WTC11 (cell line): ENCODE results near the gene EHD2. TPM values are rescaled to one million over a fixed set of nuclear protein-coding genes. Genes with fewer than 3 reads are reported as not detected.

Experiments
- ATAC-seq: fragments of 200-7000 bp; cut with Tn5 transposase; 2 replicates; pipeline ENCODE4 v1.10.0; 2021; ENCODE audit warnings: mild to moderate bottlenecking, moderate library complexity
- CTCF ChIA-PET: fragments of 300-600 bp; sonication (Branson Sonifier 250); formaldehyde crosslinking; loops from one replicate; lab custom pipeline; 2021; ENCODE audit warnings: antibody characterized with exemption; lab: Charles Lee
- POLR2A ChIA-PET: fragments of 350-600 bp; sonication (Branson Sonifier 250); formaldehyde crosslinking; loops from one replicate; lab custom pipeline; 2021; ENCODE audit warnings: antibody characterized with exemption; lab: Charles Lee
- DNase-seq: peaks from one replicate; pipeline ENCODE4 v3.0.0; 2021; ENCODE audit warnings: low spot score
- H3K27ac Mint-ChIP-seq: 2 replicates; pipeline ENCODE4 v1.8.0; 2021; ENCODE audit warnings: mixed read lengths
- H3K27me3 Mint-ChIP-seq: 2 replicates; pipeline ENCODE4 v1.8.0; 2021; ENCODE audit warnings: low read depth, mild to moderate bottlenecking, moderate library complexity, mixed read lengths
- H3K36me3 Mint-ChIP-seq: 2 replicates; pipeline ENCODE4 v1.8.0; 2021; ENCODE audit warnings: mixed read lengths
- H3K4me1 Mint-ChIP-seq: 2 replicates; pipeline ENCODE4 v1.8.0; 2022; ENCODE audit warnings: mixed read lengths
- H3K4me3 Mint-ChIP-seq: 2 replicates; pipeline ENCODE4 v1.8.0; 2021; ENCODE audit warnings: mild to moderate bottlenecking, moderate library complexity, mixed read lengths
- H3K9me3 Mint-ChIP-seq: 2 replicates; pipeline ENCODE4 v1.8.0; 2021; ENCODE audit warnings: mixed read lengths
- CREM ChIP-seq: sonication (generic); formaldehyde crosslinking; IDR thresholded peaks from 2 replicates; pipeline ENCODE4 v1.8.1; 2022; ENCODE audit warnings: mild to moderate bottlenecking, missing genetic modification reagents, moderate library complexity
- FOXK1 ChIP-seq: sonication (generic); formaldehyde crosslinking; IDR thresholded peaks from 2 replicates; pipeline ENCODE4 v1.8.0; 2022; ENCODE audit warnings: mild to moderate bottlenecking, moderate library complexity, missing genetic modification reagents
- FOXP1 ChIP-seq: sonication (generic); formaldehyde crosslinking; IDR thresholded peaks from 2 replicates; pipeline ENCODE4 v1.8.0; 2022; ENCODE audit warnings: missing genetic modification reagents, mild to moderate bottlenecking, moderate library complexity, borderline replicate concordance
- GTF2I ChIP-seq: fragments of 250-450 bp; sonication (Bioruptor Pico); conservative IDR thresholded peaks from 2 replicates; pipeline ENCODE4 v1.4.0; 2021; ENCODE audit warnings: mild to moderate bottlenecking
- KAT7 ChIP-seq: sonication (generic); formaldehyde crosslinking; IDR thresholded peaks from 2 replicates; pipeline ENCODE4 v1.8.1; 2023; ENCODE audit warnings: missing genetic modification reagents, mild to moderate bottlenecking, borderline replicate concordance
- MAX ChIP-seq: sonication (generic); formaldehyde crosslinking; IDR thresholded peaks from 2 replicates; pipeline ENCODE4 v1.8.0; 2022; ENCODE audit warnings: mild to moderate bottlenecking, missing genetic modification reagents
- NFATC4 ChIP-seq: fragments of 250-450 bp; sonication (Bioruptor Pico); IDR thresholded peaks from 2 replicates; pipeline ENCODE4 v1.9.0; 2021; ENCODE audit warnings: mild to moderate bottlenecking
- NFYB ChIP-seq: sonication (generic); formaldehyde crosslinking; conservative IDR thresholded peaks from 2 replicates; pipeline ENCODE4 v1.8.0; 2022; ENCODE audit warnings: low read depth, missing genetic modification reagents
- NR1H2 ChIP-seq: sonication (generic); formaldehyde crosslinking; IDR thresholded peaks from 2 replicates; pipeline ENCODE4 v1.9.0; 2021; ENCODE audit warnings: mild to moderate bottlenecking, moderate library complexity, missing genetic modification reagents
- OVOL2 ChIP-seq: fragments of 250-450 bp; sonication (Bioruptor Pico); IDR thresholded peaks from 2 replicates; pipeline ENCODE4 v1.9.0; 2021; ENCODE audit warnings: mild to moderate bottlenecking, borderline replicate concordance
- PREB ChIP-seq: sonication (generic); formaldehyde crosslinking; IDR thresholded peaks from 2 replicates; pipeline ENCODE4 v1.8.1; 2022; ENCODE audit warnings: mild to moderate bottlenecking, missing genetic modification reagents, moderate library complexity, borderline replicate concordance
- RELA ChIP-seq: sonication (generic); formaldehyde crosslinking; IDR thresholded peaks from 2 replicates; pipeline ENCODE4 v1.8.1; 2022; ENCODE audit warnings: missing genetic modification reagents, mild to moderate bottlenecking, borderline replicate concordance
- SP1 ChIP-seq: sonication (generic); formaldehyde crosslinking; conservative IDR thresholded peaks from 2 replicates; pipeline ENCODE4 v1.8.1; 2022; ENCODE audit warnings: missing genetic modification reagents
- TCF7 ChIP-seq: sonication (generic); formaldehyde crosslinking; IDR thresholded peaks from 2 replicates; pipeline ENCODE4 v1.8.0; 2022; ENCODE audit warnings: mild to moderate bottlenecking, low read depth, missing genetic modification reagents, moderate library complexity
- TEAD1 ChIP-seq: sonication (generic); formaldehyde crosslinking; IDR thresholded peaks from 2 replicates; pipeline ENCODE4 v1.8.0; 2022; ENCODE audit warnings: mild to moderate bottlenecking, missing genetic modification reagents
- TEAD4 ChIP-seq: sonication (generic); formaldehyde crosslinking; IDR thresholded peaks from 2 replicates; pipeline ENCODE4 v1.8.0; 2022; ENCODE audit warnings: mild to moderate bottlenecking, missing genetic modification reagents
- ZNF121 ChIP-seq: sonication (generic); formaldehyde crosslinking; IDR thresholded peaks from 2 replicates; pipeline ENCODE4 v1.8.0; 2023; ENCODE audit warnings: missing genetic modification reagents
- ZNF232 ChIP-seq: sonication (generic); formaldehyde crosslinking; IDR thresholded peaks from 2 replicates; pipeline ENCODE4 v1.8.0; 2022; ENCODE audit warnings: mild to moderate bottlenecking, missing genetic modification reagents
- ZNF416 ChIP-seq: fragments of 250-450 bp; sonication (Bioruptor Pico); IDR thresholded peaks from 2 replicates; pipeline ENCODE4 v1.9.0; 2021; ENCODE audit warnings: mild to moderate bottlenecking, inconsistent platforms
- ZNF423 ChIP-seq: fragments of 250-450 bp; sonication (Bioruptor Pico); IDR thresholded peaks from 2 replicates; pipeline ENCODE4 v2.1.2; 2022; ENCODE audit warnings: mild to moderate bottlenecking, moderate library complexity
- ZNF671 ChIP-seq: fragments of 250-450 bp; sonication (Bioruptor Pico); IDR thresholded peaks from 2 replicates; pipeline ENCODE4 v1.8.0; 2021; ENCODE audit warnings: mild to moderate bottlenecking
- total RNA-seq: library from RNA; stranded (reverse); gene quantifications from 3 replicates; pipeline ENCODE4 v1.2.3, GENCODE V29; 2021
- TF ChIP-seq, protein P1 (sequence below): sonication (generic); formaldehyde crosslinking; IDR thresholded peaks from 2 replicates; pipeline ENCODE4 v1.8.1; 2022; ENCODE audit warnings: missing genetic modification reagents, borderline replicate concordance

The EHD2 gene
- total RNA-seq, 1 experiment from 2014 or later, result 11.8 TPM

DNA sequence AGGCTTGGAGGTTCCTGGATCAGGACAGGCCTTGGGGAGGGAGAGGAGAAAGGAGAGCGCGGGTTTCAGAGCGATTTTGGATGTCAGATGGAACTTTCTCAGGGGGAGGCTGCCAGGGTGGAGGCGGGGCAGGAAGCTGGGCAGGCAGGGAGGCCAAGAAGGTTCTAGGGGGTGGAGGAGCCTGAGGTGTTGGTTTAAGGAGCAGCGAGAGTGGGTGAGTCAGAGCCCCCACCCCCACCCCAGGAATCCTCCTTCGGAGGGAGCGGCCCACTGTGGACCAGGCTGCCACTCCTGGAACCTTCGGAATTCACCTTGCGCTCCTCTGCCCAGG is 16.2 kb downstream of the EHD2 start:
- no peaks in the 10 kb centered on the region for H3K36me3 Mint-ChIP-seq
- H3K27me3 Mint-ChIP-seq, result no peaks in the 10 kb centered on the region; the same call in 1 of the 2 replicates
- ChIA-PET POLR2A (no interaction called here), CTCF (interaction anchor here (0.6 to 3.4 kb wide), 6 partner anchors 11 to 36 kb away, joined by 3 to 29 read pairs (median 4); partner anchors contain the start of genes EHD2 and NOP53)
- peak overlapping the region; percentile 25 for H3K27ac Mint-ChIP-seq
- peak; percentile 28 for DNase-seq
- TF ChIP-seq ZNF416 (CRISPR knock-in tag), result no peak
- TF ChIP-seq, protein P1, sequence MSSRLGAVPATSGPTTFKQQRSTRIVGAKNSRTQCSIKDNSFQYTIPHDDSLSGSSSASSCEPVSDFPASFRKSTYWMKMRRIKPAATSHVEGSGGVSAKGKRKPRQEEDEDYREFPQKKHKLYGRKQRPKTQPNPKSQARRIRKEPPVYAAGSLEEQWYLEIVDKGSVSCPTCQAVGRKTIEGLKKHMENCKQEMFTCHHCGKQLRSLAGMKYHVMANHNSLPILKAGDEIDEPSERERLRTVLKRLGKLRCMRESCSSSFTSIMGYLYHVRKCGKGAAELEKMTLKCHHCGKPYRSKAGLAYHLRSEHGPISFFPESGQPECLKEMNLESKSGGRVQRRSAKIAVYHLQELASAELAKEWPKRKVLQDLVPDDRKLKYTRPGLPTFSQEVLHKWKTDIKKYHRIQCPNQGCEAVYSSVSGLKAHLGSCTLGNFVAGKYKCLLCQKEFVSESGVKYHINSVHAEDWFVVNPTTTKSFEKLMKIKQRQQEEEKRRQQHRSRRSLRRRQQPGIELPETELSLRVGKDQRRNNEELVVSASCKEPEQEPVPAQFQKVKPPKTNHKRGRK (CRISPR knock-in tag), result peak; percentile 53; the same call in 1 of the 2 replicates
- TF ChIP-seq, all 79 proteins: peak for 1
- ATAC-seq, result peak; percentile 23
- Mint-ChIP-seq H3K4me1 (peaks cover 13% of the 10 kb centered on the region), H3K9me3 (peaks cover 7% of the 10 kb centered on the region), H3K4me3 (peak overlapping the region; percentile 91)

DNA sequence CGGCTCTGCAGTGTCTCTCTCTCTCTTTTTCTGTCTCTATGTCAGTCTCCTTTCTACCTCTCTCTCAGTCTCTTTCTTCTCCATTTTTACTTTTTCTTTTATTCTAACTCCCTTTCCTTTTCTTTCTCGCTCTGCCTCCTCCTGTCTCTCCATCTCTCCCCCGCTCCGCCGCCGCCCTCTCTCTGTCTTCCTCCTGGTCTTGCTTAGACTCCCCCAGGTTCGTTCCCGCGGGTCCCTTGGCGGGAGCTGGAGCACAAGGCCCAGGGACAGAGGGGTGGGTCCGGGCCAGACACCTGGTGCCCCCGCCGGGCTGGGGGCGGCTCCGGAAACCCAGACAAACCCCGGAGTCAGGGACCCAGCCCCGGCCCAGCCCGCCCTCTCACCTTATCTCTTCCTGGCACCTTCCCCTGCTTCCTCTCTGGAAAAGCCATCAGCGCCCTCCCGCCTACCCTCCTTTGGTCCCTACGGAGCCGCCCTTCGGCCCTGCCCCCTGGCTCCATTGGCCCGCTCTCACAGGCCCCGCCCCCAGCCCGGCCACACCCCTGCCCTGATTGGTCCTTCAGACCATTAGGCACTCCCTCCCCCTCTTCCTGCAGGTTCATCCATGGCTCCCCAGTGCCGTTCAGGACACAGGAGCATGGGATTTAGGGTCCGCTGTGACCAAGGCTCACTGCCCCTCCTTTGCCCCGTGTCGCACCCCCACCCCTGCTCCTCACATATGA is 16.7 kb downstream of the EHD2 start:
- ChIA-PET POLR2A (no interaction called here), CTCF (interaction anchor here (0.6 to 3.4 kb wide), 5 partner anchors 12 to 36 kb away, joined by 3 to 29 read pairs (median 5); partner anchors contain the start of gene EHD2)
- H3K36me3 Mint-ChIP-seq, result no peaks in the 10 kb centered on the region
- ATAC-seq (peak; percentile 94), DNase-seq (peak; percentile 95)
- peak overlapping the region; percentile 74; the same call in 1 of the 2 replicates for H3K27ac Mint-ChIP-seq
- no peaks in the 10 kb centered on the region; the same call in 1 of the 2 replicates for H3K27me3 Mint-ChIP-seq
- peaks cover 7% of the 10 kb centered on the region for H3K9me3 Mint-ChIP-seq
- TF ChIP-seq ZNF121 (CRISPR knock-in tag) (peak; percentile 87), NR1H2 (CRISPR knock-in tag) (no peak), GTF2I (peak; percentile 95), SP1 (CRISPR knock-in tag) (peak; percentile 89), ZNF232 (CRISPR knock-in tag) (0 out of 2 replicates have a peak, but pooled peaks have one; percentile 47), NFYB (peak; percentile 82)
- H3K4me1 Mint-ChIP-seq, result peaks cover 13% of the 10 kb centered on the region
- peak overlapping the region; percentile 91 for H3K4me3 Mint-ChIP-seq

- DNase-seq (no peak), ATAC-seq (no peak)
- TF ChIP-seq NFATC4 (CRISPR knock-in tag) (no peak), KAT7 (no peak)
- H3K27ac Mint-ChIP-seq, result peak overlapping the region; percentile 57; the same call in 1 of the 2 replicates
- ChIA-PET POLR2A (no interaction called here), CTCF (interaction anchor here (0.6 to 3.4 kb wide), 6 partner anchors 12 to 35 kb away, joined by 3 to 29 read pairs (median 8); partner anchors contain the start of gene EHD2)
- peaks cover 13% of the 10 kb centered on the region for H3K4me1 Mint-ChIP-seq
- no peaks in the 10 kb centered on the region; the same call in 1 of the 2 replicates for H3K27me3 Mint-ChIP-seq
- peak overlapping the region; percentile 91 for H3K4me3 Mint-ChIP-seq
- H3K36me3 Mint-ChIP-seq, result no peaks in the 10 kb centered on the region
- H3K9me3 Mint-ChIP-seq, result peaks cover 7% of the 10 kb centered on the region
Observed at GRCh38 chr19:47730521-47730889, 17.3 kb downstream of the EHD2 start.

DNA sequence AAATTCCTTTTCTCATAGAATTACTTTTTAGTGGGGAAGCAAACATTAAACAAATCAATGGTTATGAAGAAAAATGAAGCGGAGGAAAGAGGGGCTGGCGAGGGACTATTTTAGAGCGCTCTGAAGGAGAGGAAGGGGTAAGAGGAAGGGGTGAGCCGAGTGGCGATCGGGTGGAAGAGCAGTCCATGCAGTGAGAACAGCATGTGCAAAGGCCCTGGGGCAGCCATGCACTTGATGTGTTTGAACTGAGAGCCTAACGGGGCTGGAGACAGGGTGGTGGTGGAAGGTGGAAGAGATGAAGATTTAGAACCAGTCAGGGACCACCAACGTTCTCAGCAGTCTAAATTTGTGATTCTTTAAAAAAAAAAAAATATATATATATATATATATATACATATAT is 17.7 kb downstream of the EHD2 start:
- DNase-seq (no peak), ATAC-seq (no peak)
- ChIA-PET POLR2A (no interaction called here), CTCF (interaction anchor here (0.5 to 3.2 kb wide), 3 partner anchors 18 to 63 kb away, joined by 3 to 13 read pairs (median 3); partner anchors contain the start of gene EHD2)
- H3K27me3 Mint-ChIP-seq, result no peaks in the 10 kb centered on the region; the same call in 1 of the 2 replicates
- TF ChIP-seq GTF2I (0 out of 2 replicates have a peak, but pooled peaks have one; percentile 29), FOXK1 (no peak)
- no peak overlapping the region for H3K4me3 Mint-ChIP-seq
- H3K4me1 Mint-ChIP-seq, result peaks cover 13% of the 10 kb centered on the region
- H3K9me3 Mint-ChIP-seq, result peaks cover 7% of the 10 kb centered on the region
- H3K27ac Mint-ChIP-seq, result no peak overlapping the region
- 0 out of 2 replicates have a peak, but pooled peaks cover under 1% of the 10 kb centered on the region for H3K36me3 Mint-ChIP-seq

GRCh38 chr19:47735131-47735530 is 21.9 kb downstream of the EHD2 start:
- Mint-ChIP-seq H3K27me3 (no peaks in the 10 kb centered on the region), H3K4me3 (no peak overlapping the region), H3K27ac (no peak overlapping the region), H3K4me1 (no peaks in the 10 kb centered on the region; the same call in 1 of the 2 replicates), H3K36me3 (peaks cover 6% of the 10 kb centered on the region; the same call in 1 of the 2 replicates), H3K9me3 (peaks cover 7% of the 10 kb centered on the region)
- peak; percentile 94 for ATAC-seq
- peak; percentile 27 for DNase-seq
- ChIA-PET CTCF (interaction anchor here (0.6 to 7.9 kb wide), 13 partner anchors 10 to 386 kb away, joined by 3 to 102 read pairs (median 4); partner anchors contain the start of genes DHX34, EHD2, NAPA and NOP53), POLR2A (no interaction called here)
- no peak for TF ChIP-seq FOXP1 (CRISPR knock-in tag)
- TF ChIP-seq OVOL2 (CRISPR knock-in tag), result no peak
- peak; percentile 58; the same call in 1 of the 2 replicates for TF ChIP-seq ZNF423 (CRISPR knock-in tag)
- no peak for TF ChIP-seq MAX
- TF ChIP-seq ZNF416 (CRISPR knock-in tag), result no peak
- 0 out of 2 replicates have a peak, but pooled peaks have one; percentile 33 for TF ChIP-seq TEAD1 (CRISPR knock-in tag)
- no peak for TF ChIP-seq RELA (CRISPR knock-in tag)
- TF ChIP-seq PREB (CRISPR knock-in tag), result no peak
- TF ChIP-seq ZNF671, result no peak
- TF ChIP-seq TCF7 (CRISPR knock-in tag), result no peak
- peak; percentile 39; the same call in 1 of the 2 replicates for TF ChIP-seq TEAD4 (CRISPR knock-in tag)
- no peak for TF ChIP-seq CREM
